ENCODE results near the gene PPARA.
A peak's percentile ranks its signal among the peaks of the same experiment; 100 is the strongest.

Gene PPARA

GRCh38 chr22:46114518-46115387, 35.6 kb upstream of the PPARA start:
- no peak for DNase-seq

GRCh38 chr22:46115388-46115678, 35.0 kb upstream of the PPARA start:
- no peak for DNase-seq

- DNase-seq, result no peak
Observed at GRCh38 chr22:46115755-46116490, 34.4 kb upstream of the PPARA start.

- peak; percentile 72 for DNase-seq
Observed at GRCh38 chr22:46116491-46116958, 33.8 kb upstream of the PPARA start.

- no peak for DNase-seq
Observed at GRCh38 chr22:46117206-46118199, 32.8 kb upstream of the PPARA start.

GRCh38 chr22:46119093-46119728, 31.1 kb upstream of the PPARA start:
- DNase-seq, result no peak

GRCh38 chr22:46119729-46120419, 30.5 kb upstream of the PPARA start:
- no peak for DNase-seq

GRCh38 chr22:46120420-46120737, 29.9 kb upstream of the PPARA start:
- no peak for DNase-seq

- DNase-seq, result no peak
Observed at GRCh38 chr22:46121079-46121478, 29.2 kb upstream of the PPARA start.

- no peak for DNase-seq
Observed at GRCh38 chr22:46121523-46122287, 28.6 kb upstream of the PPARA start.

- peak in 1 of 2 experiments; percentile 48 for DNase-seq
Observed at GRCh38 chr22:46122511-46122971, 27.8 kb upstream of the PPARA start.

- peak; percentile 35 to 39 for DNase-seq
Observed at GRCh38 chr22:46122980-46123693, 27.2 kb upstream of the PPARA start.

GRCh38 chr22:46123694-46124382, 26.5 kb upstream of the PPARA start:
- DNase-seq, result no peak

- DNase-seq, result no peak
Observed at GRCh38 chr22:46124383-46125144, 25.8 kb upstream of the PPARA start.

GRCh38 chr22:46125311-46125710, 25.0 kb upstream of the PPARA start:
- DNase-seq, result no peak

- no peak for DNase-seq
Observed at GRCh38 chr22:46125816-46126765, 24.2 kb upstream of the PPARA start.

GRCh38 chr22:46126853-46127385, 23.4 kb upstream of the PPARA start:
- no peak for DNase-seq
